Body of pancreas (tissue), 4 donors: ENCODE measurements around the gene ESPL1.

Experiments
- POLR2A ChIP-seq, 3 donors: fragments of 450-650 bp; IDR thresholded peaks; one replicate each; pipeline ENCODE4 v1.6.1; 2016; ENCODE audit warnings: antibody characterized with exemption in 3 of 3, mild to moderate bottlenecking in 2 of 3
- TF ChIP-seq, protein P1 (sequence below), 7 experiments: fragments of 450-650 bp in 4 of 7; fragments of 200-600 bp in 3 of 7; sonication (generic) in 3 of 7; IDR thresholded peaks; one replicate each; pipeline ENCODE4 v1.5.1; 2016 to 2019; ENCODE audit warnings: antibody characterized with exemption in 7 of 7

DNA sequence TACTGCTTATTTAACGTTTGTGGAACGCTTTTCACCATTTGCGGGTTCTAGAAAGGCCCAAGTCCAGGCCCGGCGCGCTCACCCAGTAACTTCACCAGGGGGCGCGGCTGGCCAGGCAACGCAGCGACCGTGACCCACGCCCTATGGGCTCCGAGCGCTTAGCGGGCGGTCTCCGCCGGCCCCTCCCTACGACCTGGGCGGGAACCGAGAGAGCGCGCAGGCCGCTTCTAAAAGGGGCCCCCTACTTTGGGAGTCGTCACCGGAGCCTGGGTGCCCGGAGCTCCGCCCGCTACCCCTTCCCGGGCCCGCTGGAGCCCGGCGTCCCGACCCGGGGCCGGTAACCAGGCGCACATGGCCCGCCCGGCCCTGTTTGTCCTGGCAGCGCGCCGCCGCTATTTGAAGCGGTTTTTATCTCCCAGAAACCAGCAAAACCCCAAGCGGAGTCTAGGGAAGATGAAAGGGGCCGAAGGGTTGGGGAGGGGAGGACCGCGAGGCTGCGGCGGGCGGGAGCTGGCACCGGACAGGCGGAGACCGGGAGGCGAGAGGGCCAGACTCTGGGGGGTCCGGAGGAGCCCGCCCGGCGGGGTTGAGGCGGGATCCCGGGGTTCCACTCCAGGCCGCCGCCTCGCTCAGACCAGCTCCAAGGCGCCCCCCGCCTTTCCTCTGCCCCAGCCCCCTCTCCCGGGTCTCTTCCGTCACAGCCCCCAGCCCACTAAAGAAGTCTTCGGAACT lies 56.8 kb downstream of the ESPL1 start:
- TF ChIP-seq, protein P1, sequence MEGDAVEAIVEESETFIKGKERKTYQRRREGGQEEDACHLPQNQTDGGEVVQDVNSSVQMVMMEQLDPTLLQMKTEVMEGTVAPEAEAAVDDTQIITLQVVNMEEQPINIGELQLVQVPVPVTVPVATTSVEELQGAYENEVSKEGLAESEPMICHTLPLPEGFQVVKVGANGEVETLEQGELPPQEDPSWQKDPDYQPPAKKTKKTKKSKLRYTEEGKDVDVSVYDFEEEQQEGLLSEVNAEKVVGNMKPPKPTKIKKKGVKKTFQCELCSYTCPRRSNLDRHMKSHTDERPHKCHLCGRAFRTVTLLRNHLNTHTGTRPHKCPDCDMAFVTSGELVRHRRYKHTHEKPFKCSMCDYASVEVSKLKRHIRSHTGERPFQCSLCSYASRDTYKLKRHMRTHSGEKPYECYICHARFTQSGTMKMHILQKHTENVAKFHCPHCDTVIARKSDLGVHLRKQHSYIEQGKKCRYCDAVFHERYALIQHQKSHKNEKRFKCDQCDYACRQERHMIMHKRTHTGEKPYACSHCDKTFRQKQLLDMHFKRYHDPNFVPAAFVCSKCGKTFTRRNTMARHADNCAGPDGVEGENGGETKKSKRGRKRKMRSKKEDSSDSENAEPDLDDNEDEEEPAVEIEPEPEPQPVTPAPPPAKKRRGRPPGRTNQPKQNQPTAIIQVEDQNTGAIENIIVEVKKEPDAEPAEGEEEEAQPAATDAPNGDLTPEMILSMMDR (IDR thresholded peaks at IDR 0.05) = peak; percentile 56 to 85 (median 79)
- peak; percentile 49 to 69 (median 67) for TF ChIP-seq POLR2A (IDR thresholded peaks at IDR 0.05)
